Endothelial cell of umbilical vein (primary cell): ENCODE results near the gene AKAP13.

Experiments
- CTCF ChIP-seq, 2 donors: IDR thresholded peaks; 1 replicate in 1 of 2; 2 replicates in 1 of 2; pipeline ENCODE4 v1.5.1; 2011; ENCODE audit warnings: low read length in 2 of 2, mild to moderate bottlenecking in 2 of 2, moderate library complexity in 2 of 2, control low read depth in 1 of 2, inconsistent platforms in 1 of 2, low read depth in 1 of 2; ENCODE audit not compliant: insufficient read depth in 1 of 2; ENCODE audit errors: extremely low read depth in 1 of 2
- EZH2 ChIP-seq: IDR thresholded peaks from 2 replicates; pipeline ENCODE4 v1.6.1; 2012; ENCODE audit warnings: borderline replicate concordance, low read depth, mild to moderate bottlenecking, moderate library complexity, low read length, inconsistent platforms; ENCODE audit not compliant: severe bottlenecking
- GATA2 ChIP-seq: IDR thresholded peaks from 2 replicates; pipeline ENCODE4 v1.7.0; 2011; ENCODE audit warnings: low read depth, mild to moderate bottlenecking, moderate library complexity, mixed read lengths, low read length; ENCODE audit not compliant: insufficient read length, insufficient read depth
- MAX ChIP-seq: IDR thresholded peaks from 2 replicates; pipeline ENCODE4 v1.6.1; 2011; ENCODE audit not compliant: insufficient read depth, insufficient read length
- MYC ChIP-seq: IDR thresholded peaks from one replicate; pipeline ENCODE4 v1.6.1; 2011; ENCODE audit warnings: mild to moderate bottlenecking, low read depth, low read length
- POLR2A ChIP-seq: IDR thresholded peaks from 2 replicates; pipeline ENCODE4 v1.6.1; 2012; ENCODE audit warnings: low read depth, mild to moderate bottlenecking, control low read depth, low read length
- POLR2AphosphoS5 ChIP-seq: IDR thresholded peaks from 2 replicates; pipeline ENCODE4 v1.6.1; 2012; ENCODE audit warnings: low read depth, mild to moderate bottlenecking, control low read depth, low read length, moderate library complexity; ENCODE audit not compliant: insufficient read depth

- no peak for TF ChIP-seq MAX
- TF ChIP-seq CTCF (IDR thresholded peaks at IDR 0.05; ENCODE audit: extremely low read depth in 1 of 2, insufficient read depth in 1 of 2, low read depth in 1 of 2, low read length in 2 of 2) = no peak
- no peak for TF ChIP-seq POLR2AphosphoS5
- TF ChIP-seq MYC = no peak
- TF ChIP-seq POLR2A = no peak
- TF ChIP-seq GATA2 = no peak
- TF ChIP-seq EZH2 = no peak
These were observed 290.8 kb downstream of the AKAP13 start for GRCh38 chr15:85671156-85671555.
